ENCODE measurements around the gene FAM234B.

The FAM234B gene

DNA sequence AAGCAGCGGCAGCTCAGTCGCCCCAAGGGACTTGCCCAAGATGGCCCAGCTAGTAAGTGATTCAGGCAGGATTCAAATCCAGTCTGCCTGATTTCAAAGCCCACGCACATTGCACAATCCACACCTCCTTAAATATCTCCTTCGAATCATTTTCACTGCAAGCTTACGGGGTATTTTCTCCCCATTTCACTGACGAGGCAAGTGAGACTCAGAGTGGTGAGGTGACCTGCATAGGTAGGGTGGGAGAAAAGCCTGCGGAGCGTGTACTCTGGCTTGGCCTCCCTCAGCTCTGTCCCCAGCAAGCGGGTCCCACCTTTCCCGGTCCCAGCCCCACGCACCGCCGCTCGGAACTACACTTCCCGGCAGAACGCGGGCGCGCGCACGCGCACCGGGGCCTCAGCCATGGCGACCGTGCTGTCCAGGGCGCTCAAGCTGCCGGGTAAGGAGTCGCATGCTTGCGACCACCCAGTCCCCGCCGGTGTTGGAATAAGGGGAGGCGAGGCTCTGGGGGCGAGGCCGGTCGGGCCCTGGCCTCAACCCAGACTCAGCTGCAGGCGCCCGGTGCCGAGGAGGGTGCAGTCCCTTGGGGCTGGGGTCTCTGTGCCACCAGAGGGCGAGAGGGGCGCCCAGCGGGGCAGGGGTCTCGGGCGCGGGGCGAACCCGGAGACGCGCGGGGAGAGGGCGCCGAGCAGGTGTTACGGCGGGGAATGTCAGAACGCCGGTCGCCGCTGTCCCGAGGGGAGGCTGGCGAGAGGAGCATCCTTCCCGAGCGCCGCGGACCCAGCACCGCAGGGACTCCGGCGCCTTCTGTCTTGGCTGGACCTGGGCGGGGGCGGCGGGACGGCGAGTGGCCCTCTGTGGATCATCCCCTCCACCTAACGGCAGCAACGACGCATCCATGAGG, at the start of gene FAM234B:
Gene FAM234B, plus strand, starts transcription at position 380 of the 904 bp plus-strand sequence. Its CDS starts 23 bp downstream, at position 403.
- peak; percentile 78 for DNase-seq (ENCODE audit: low read depth)
- H3K4me3 ChIP-seq (ENCODE audit: low read depth, low read length), result peak within 1 kb of the TSS; percentile 66

GRCh38 chr12:12995088-12995487, 49.1 kb upstream of the FAM234B start:
- H3K4me3 ChIP-seq (ENCODE audit: low read depth, low read length), result no peak overlapping the region
- TF ChIP-seq MYC (IDR thresholded peaks at IDR 0.05; ENCODE audit: low read depth, low read length), result no peak
- TF ChIP-seq, protein P1, sequence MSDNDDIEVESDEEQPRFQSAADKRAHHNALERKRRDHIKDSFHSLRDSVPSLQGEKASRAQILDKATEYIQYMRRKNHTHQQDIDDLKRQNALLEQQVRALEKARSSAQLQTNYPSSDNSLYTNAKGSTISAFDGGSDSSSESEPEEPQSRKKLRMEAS (IDR thresholded peaks at IDR 0.05; ENCODE audit: low read depth, low read length), result no peak
- no peak for TF ChIP-seq POLR2A (IDR thresholded peaks at IDR 0.05; ENCODE audit: extremely low read depth, insufficient read length)
- TF ChIP-seq CTCF (IDR thresholded peaks at IDR 0.05; ENCODE audit: low read depth, low read length), result no peak
- DNase-seq (ENCODE audit: low read depth), result no peak

More for the DNA sequence above, at the start of gene FAM234B:
- TF ChIP-seq MYC (IDR thresholded peaks at IDR 0.05; ENCODE audit: low read depth, low read length) (no peak), CTCF (IDR thresholded peaks at IDR 0.05; ENCODE audit: low read depth, low read length) (peak; percentile 10), POLR2A (IDR thresholded peaks at IDR 0.05; ENCODE audit: extremely low read depth, insufficient read length) (peak; percentile 31)
- TF ChIP-seq, protein P1 (IDR thresholded peaks at IDR 0.05; ENCODE audit: low read depth, low read length), result no peak

- no peak overlapping the region for H3K4me3 ChIP-seq (ENCODE audit: low read depth, low read length)
- no peak for DNase-seq (ENCODE audit: low read depth)
- TF ChIP-seq, protein P1 (IDR thresholded peaks at IDR 0.05; ENCODE audit: low read depth, low read length), result no peak
- TF ChIP-seq MYC (IDR thresholded peaks at IDR 0.05; ENCODE audit: low read depth, low read length) (no peak), CTCF (IDR thresholded peaks at IDR 0.05; ENCODE audit: low read depth, low read length) (no peak), POLR2A (IDR thresholded peaks at IDR 0.05; ENCODE audit: extremely low read depth, insufficient read length) (no peak)
These were observed 48.0 kb upstream of the FAM234B start for GRCh38 chr12:12996209-12996608.

GRCh38 chr12:12997156-12997555, 47.0 kb upstream of the FAM234B start:
- TF ChIP-seq POLR2A (IDR thresholded peaks at IDR 0.05; ENCODE audit: extremely low read depth, insufficient read length), result no peak
- no peak for TF ChIP-seq CTCF (IDR thresholded peaks at IDR 0.05; ENCODE audit: low read depth, low read length)
- DNase-seq (ENCODE audit: low read depth), result no peak
- no peak overlapping the region for H3K4me3 ChIP-seq (ENCODE audit: low read depth, low read length)

- DNase-seq (ENCODE audit: low read depth), result no peak
- H3K4me3 ChIP-seq (ENCODE audit: low read depth, low read length), result no peak overlapping the region
- TF ChIP-seq POLR2A (IDR thresholded peaks at IDR 0.05; ENCODE audit: extremely low read depth, insufficient read length) (no peak), CTCF (IDR thresholded peaks at IDR 0.05; ENCODE audit: low read depth, low read length) (no peak), MYC (IDR thresholded peaks at IDR 0.05; ENCODE audit: low read depth, low read length) (no peak)
- TF ChIP-seq, protein P1 (IDR thresholded peaks at IDR 0.05; ENCODE audit: low read depth, low read length), result no peak
These were observed 46.4 kb upstream of the FAM234B start for GRCh38 chr12:12997734-12998133.

Measured in NB4 (cell line).